ENCODE measurements around the gene GABRD.

The GABRD gene

GRCh38 chr1:2018217-2019171 is 651 bp upstream of the GABRD start:
- DNase-seq, result no peak

- DNase-seq, result no peak
Observed at GRCh38 chr1:2019571-2020309, 595 bp downstream of the GABRD start.

- no peak for DNase-seq
Observed at GRCh38 chr1:2020310-2020655, 1.1 kb downstream of the GABRD start.

- DNase-seq, result no peak
Observed at GRCh38 chr1:2021550-2021949, 2.4 kb downstream of the GABRD start.

- DNase-seq, result no peak
Observed at GRCh38 chr1:2022063-2022770, 3.1 kb downstream of the GABRD start.

- DNase-seq, result no peak
Observed at GRCh38 chr1:2023187-2023586, 4.0 kb downstream of the GABRD start.

GRCh38 chr1:2024451-2024850 is 5.3 kb downstream of the GABRD start:
- DNase-seq, result no peak

- DNase-seq, result no peak
Observed at GRCh38 chr1:2024887-2025286, 5.7 kb downstream of the GABRD start.

- DNase-seq, result no peak
Observed at GRCh38 chr1:2025491-2025981, 6.4 kb downstream of the GABRD start.

- no peak for DNase-seq
Observed at GRCh38 chr1:2027961-2028583, 8.9 kb downstream of the GABRD start.

GRCh38 chr1:2028870-2029560 is 9.9 kb downstream of the GABRD start:
- no peak for DNase-seq

GRCh38 chr1:2029561-2029960 is 10.4 kb downstream of the GABRD start:
- DNase-seq, result no peak

- DNase-seq, result no peak
Observed at GRCh38 chr1:2030076-2030871, 11.1 kb downstream of the GABRD start.

GRCh38 chr1:2031546-2032540 is 12.7 kb downstream of the GABRD start:
- DNase-seq, result no peak

GRCh38 chr1:2032737-2033136 is 13.6 kb downstream of the GABRD start:
- DNase-seq, result no peak

- DNase-seq, result no peak
Observed at GRCh38 chr1:2033165-2033564, 14.0 kb downstream of the GABRD start.

GRCh38 chr1:2036287-2036686 is 17.1 kb downstream of the GABRD start:
- DNase-seq, result no peak

- no peak for DNase-seq
Observed at GRCh38 chr1:2037314-2037979, 18.3 kb downstream of the GABRD start.

- no peak for DNase-seq
Observed at GRCh38 chr1:2038229-2038628, 19.1 kb downstream of the GABRD start.

All from NCI-H1930 (cell line).